GM12878 (cell line): ENCODE results near the gene KRI1. TPM values are rescaled to one million over a fixed set of nuclear protein-coding genes. Genes with fewer than 3 reads are reported as not detected.

Experiments
- ATAC-seq: fragments of 200-7000 bp; cut with Tn5 transposase; 3 replicates; pipeline ENCODE4 v1.9.1; 2020; ENCODE audit warnings: mild to moderate bottlenecking, moderate library complexity
- BruUV-seq: library from RNA; stranded (reverse); fragments of 400-500 nt; replicated peaks from 2 replicates; lab custom pipeline; 2021; lab: Mats Ljungman, UMichigan
- CTCF ChIA-PET: fragments of 300-600 bp; sonication (Branson Sonifier 250); formaldehyde crosslinking; extraction: SDS; loops from one replicate; lab custom pipeline; 2021; ENCODE audit warnings: inconsistent platforms; lab: Yijun Ruan, JAX
- POLR2A ChIA-PET: fragments of 350-600 bp; formaldehyde crosslinking; extraction: SDS; loops from one replicate; lab custom pipeline; 2021; ENCODE audit warnings: inconsistent platforms; lab: Charles Lee
- RAD21 ChIA-PET: fragments of 300-600 bp; sonication (Branson Sonifier 250); formaldehyde crosslinking; loops from one replicate; lab custom pipeline; 2023; ENCODE audit warnings: antibody characterized with exemption; ENCODE audit not compliant: unreplicated experiment; lab: Charles Lee
- SMC1A ChIA-PET: fragments of 300-600 bp; sonication (Branson Sonifier 250); formaldehyde crosslinking; loops from one replicate; lab custom pipeline; 2023; ENCODE audit not compliant: unreplicated experiment, uncharacterized antibody; lab: Charles Lee
- DNase-seq: peaks from one replicate; pipeline ENCODE4 v3.0.0-alpha.2; 2011; ENCODE audit warnings: low read depth, low spot score
- FAIRE-seq: peaks from 3 replicates; lab custom pipeline; 2011; peaks lifted over from hg19 to GRCh38; lab: Jason Lieb, UNC
- H2AFZ ChIP-seq: 2 replicates; pipeline ENCODE4 v1.6.0; 2011; ENCODE audit warnings: low read depth, low read length, control low read depth; ENCODE audit not compliant: control insufficient read depth
- H3K27ac ChIP-seq: 2 replicates; pipeline ENCODE4 v1.5.1; 2011; ENCODE audit warnings: control low read depth; ENCODE audit not compliant: control insufficient read depth, insufficient read depth
- H3K27me3 ChIP-seq, 2 experiments: replicated peaks in 1 of 2; 2 replicates each; pipeline versions ENCODE4 v1.6.0 to v1.6.1; 2011; ENCODE audit warnings: low read length in 1 of 2; ENCODE audit not compliant: control insufficient read depth in 2 of 2, insufficient read depth in 2 of 2
- H3K36me3 ChIP-seq, 2 experiments: 2 replicates each; pipeline ENCODE4 v1.5.1; 2011; ENCODE audit warnings: low read length in 1 of 2; ENCODE audit not compliant: control insufficient read depth in 2 of 2, insufficient read depth in 2 of 2
- H3K4me1 ChIP-seq: 2 replicates; pipeline ENCODE4 v1.6.1; 2011; ENCODE audit warnings: mild to moderate bottlenecking, low read length, moderate library complexity, mixed read lengths; ENCODE audit not compliant: control insufficient read depth, insufficient read depth
- H3K4me2 ChIP-seq: 2 replicates; pipeline ENCODE4 v1.6.0; 2011; ENCODE audit warnings: control low read depth; ENCODE audit not compliant: control insufficient read depth, insufficient read depth
- H3K4me3 ChIP-seq: fragments of 200-600 bp; sonication (generic); 2 replicates; pipeline ENCODE4 v1.5.1; 2016
- H3K79me2 ChIP-seq: 2 replicates; pipeline ENCODE4 v1.6.0; 2011; ENCODE audit warnings: low read length; ENCODE audit not compliant: control insufficient read depth, insufficient read depth
- H3K9ac ChIP-seq: 2 replicates; pipeline ENCODE4 v1.8.0; 2011; ENCODE audit warnings: low read length, control low read depth, mixed read lengths; ENCODE audit not compliant: control insufficient read depth, insufficient read depth
- H3K9me3 ChIP-seq: replicated peaks from 3 replicates; pipeline ENCODE4 v1.5.1; 2011; ENCODE audit warnings: mild to moderate bottlenecking, low read length; ENCODE audit not compliant: control insufficient read depth, insufficient read depth
- H4K20me1 ChIP-seq: 2 replicates; pipeline ENCODE4 v1.6.0; 2011; ENCODE audit not compliant: control insufficient read depth, insufficient read depth
- ATF3 ChIP-seq: IDR thresholded peaks from 2 replicates; pipeline ENCODE4 v1.6.1; 2011; ENCODE audit warnings: low read depth, mild to moderate bottlenecking, low read length, moderate library complexity, borderline replicate concordance; ENCODE audit errors: extremely low read depth
- CREM ChIP-seq: IDR thresholded peaks from 2 replicates; pipeline ENCODE4 v1.6.1; 2014; ENCODE audit warnings: antibody characterized with exemption, low read depth
- FOXK2 ChIP-seq: fragments of 450-650 bp; IDR thresholded peaks from 2 replicates; pipeline ENCODE4 v1.6.1; 2017; ENCODE audit warnings: mild to moderate bottlenecking, moderate library complexity
- KAT2A ChIP-seq: conservative IDR thresholded peaks from 2 replicates; pipeline ENCODE4 v1.6.1; 2011; ENCODE audit warnings: low read depth, low read length; ENCODE audit not compliant: control insufficient read depth
- MAX ChIP-seq: IDR thresholded peaks from 2 replicates; pipeline ENCODE4 v1.6.1; 2012; ENCODE audit warnings: low read depth, low read length, improper control_type of control experiment
- MTA3 ChIP-seq: IDR thresholded peaks from 2 replicates; pipeline ENCODE4 v1.6.1; 2012; ENCODE audit warnings: low read length, inconsistent platforms, borderline replicate concordance
- PAX5 ChIP-seq: IDR thresholded peaks from 2 replicates; pipeline ENCODE4 v1.6.1; 2011; ENCODE audit warnings: low read depth, low read length, borderline replicate concordance
- PAX8 ChIP-seq: fragments of 450-650 bp; IDR thresholded peaks from 2 replicates; pipeline ENCODE4 v1.6.1; 2017; ENCODE audit warnings: mild to moderate bottlenecking, moderate library complexity
- RCOR1 ChIP-seq: conservative IDR thresholded peaks from 2 replicates; pipeline ENCODE4 v1.6.1; 2012; ENCODE audit warnings: low read depth, low read length, improper control_type of control experiment
- RELB ChIP-seq: fragments of 450-650 bp; IDR thresholded peaks from 2 replicates; pipeline ENCODE4 v1.6.1; 2017; ENCODE audit warnings: low read depth, mild to moderate bottlenecking, moderate library complexity
- SREBF2 ChIP-seq: IDR thresholded peaks from 2 replicates; pipeline ENCODE4 v1.6.1; 2012; ENCODE audit warnings: mild to moderate bottlenecking, low read length
- STAT3 ChIP-seq: IDR thresholded peaks from 2 replicates; pipeline ENCODE4 v1.6.1; 2011; ENCODE audit warnings: low read depth, low read length, improper control_type of control experiment
- TCF12 ChIP-seq: IDR thresholded peaks from 2 replicates; pipeline ENCODE4 v1.6.1; 2011; ENCODE audit warnings: low read depth, mild to moderate bottlenecking, low read length
- ZBED1 ChIP-seq: IDR thresholded peaks from 2 replicates; pipeline ENCODE4 v1.6.1; 2016; ENCODE audit warnings: borderline replicate concordance
- ZBTB4 ChIP-seq: fragments of 450-650 bp; formaldehyde crosslinking; IDR thresholded peaks from 2 replicates; pipeline ENCODE4 v1.4.0; 2022; ENCODE audit warnings: mild to moderate bottlenecking, moderate library complexity
- ZNF384 ChIP-seq: IDR thresholded peaks from 2 replicates; pipeline ENCODE4 v1.6.1; 2012; ENCODE audit warnings: low read depth, mild to moderate bottlenecking, low read length, improper control_type of control experiment, borderline replicate concordance
- WGBS: methylation state at CpG from one replicate; pipeline ENCODE4 v1.1.6; 2016; ENCODE audit warnings: low lambda C conversion rate; ENCODE audit not compliant: insufficient replicate concordance, insufficient coverage; ENCODE audit errors: missing lambda C conversion rate; 5-methylcytosine and 5-hydroxymethylcytosine counted together
- in situ Hi-C: fragments of 300-500 bp; cut with MboI; formaldehyde crosslinking; loops from 9 replicates; pipeline ENCODE4 v1.14.3; 2018; ENCODE audit warnings: mixed read lengths
- intact Hi-C: fragments of 100-400 bp; cut with micrococcal nuclease; formaldehyde crosslinking; loops from one replicate; pipeline ENCODE4 v1.14.2; 2022; ENCODE audit not compliant: unreplicated experiment
- polyA plus RNA-seq, 11 experiments: library from polyadenylated mRNA; depleted of rRNA in 4 of 11; unstranded in 6 of 11; stranded (reverse) in 5 of 11; fragments of >200 nt; fragmentation: Nextera tagmentation in 4 of 11; fragmentation: Illumina TruSeq in 1 of 11; extraction: Ambion mirVana in 4 of 11; extraction: Trizol in 1 of 11; gene quantifications; 1 replicate in 1 of 11; 2 replicates in 10 of 11; pipeline versions ENCODE4 v1.2.1 to v1.2.3, GENCODE V29; 2011 to 2016; ENCODE audit warnings: inconsistent platforms in 2 of 11, missing spikeins in 2 of 11, low read depth in 1 of 11
- total RNA-seq, 4 experiments: library from RNA; depleted of rRNA in 3 of 4; stranded (reverse); fragments of >200 nt in 3 of 4; fragmentation: Illumina TruSeq in 1 of 4; extraction: Trizol in 1 of 4; gene quantifications; 2 replicates each; pipeline versions ENCODE4 v1.2.1 to v1.2.3, GENCODE V29; 2013 to 2021

KRI1 gene
- total and polyA plus RNA-seq, 10 of the 15 experiments (the other 5 are each of a cell fraction or from before 2014, with no cell fraction given) = 0.98 to 42.5 (median 24.7) TPM

DNA sequence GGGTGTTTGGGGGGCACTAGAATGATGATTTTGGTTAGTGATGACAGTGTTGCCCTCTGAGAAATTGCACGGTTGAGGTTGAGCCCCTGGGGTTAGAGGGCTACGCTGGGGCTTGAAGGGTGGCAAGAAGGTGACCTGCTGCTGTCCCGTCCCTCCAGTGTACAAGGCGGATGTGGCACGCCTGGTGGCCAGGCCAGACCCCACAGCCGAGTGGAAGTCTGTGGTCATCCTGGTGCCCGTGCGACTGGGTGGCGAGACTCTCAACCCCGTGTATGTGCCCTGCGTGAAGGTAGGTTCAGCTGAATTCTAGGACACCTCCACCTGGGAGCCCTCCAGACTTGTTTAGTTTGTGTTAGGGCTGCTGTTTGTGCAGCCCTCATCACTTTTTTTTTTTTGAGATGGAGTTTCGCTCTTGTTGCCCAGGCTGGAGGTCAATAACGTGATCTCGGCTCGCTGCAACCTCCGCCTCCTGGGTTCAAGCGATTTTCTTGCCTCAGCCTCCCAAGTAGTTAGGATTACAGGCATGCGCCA is 17.0 kb downstream of the KRI1 start (continued):
- no peak for TF ChIP-seq ZBTB4 (CRISPR knock-in tag)
- TF ChIP-seq FOXK2 = no peak
- no peak for TF ChIP-seq RELB
- no peak for TF ChIP-seq STAT3
- TF ChIP-seq KAT2A = no peak
- TF ChIP-seq PAX8 = no peak
- TF ChIP-seq, all 136 proteins: peak for 0

GRCh38 chr19:10546817-10547216 is 19.0 kb downstream of the KRI1 start:
- intact Hi-C loops (no loop called here), in situ Hi-C loops (no loop called here)
- ChIA-PET RAD21 (no interaction called here), SMC1A (no interaction called here), POLR2A (interaction anchor here (0.7 to 1.2 kb wide), 2 partner anchors 20 to 35 kb away, joined by 4 to 9 read pairs; no protein-coding TSS in a partner anchor), CTCF (interaction anchor here (1.3 kb wide), 1 partner anchor 39 kb away, joined by 3 read pairs; no protein-coding TSS in a partner anchor)
- no peak overlapping the region for H2AFZ ChIP-seq
- peaks cover 3 to 5% of the 10 kb centered on the region in 2 experiments for H3K36me3 ChIP-seq
- FAIRE-seq (no peak), DNase-seq (no peak), ATAC-seq (no peak)
- no peaks in the 10 kb centered on the region for H3K27me3 ChIP-seq
- no peaks in the 10 kb centered on the region for H3K9me3 ChIP-seq
- no peak overlapping the region for H3K27ac ChIP-seq
- TSS peak; percentile 66 for BruUV-seq
- H3K4me3 ChIP-seq = no peak overlapping the region
- 96% methylated on average over 17 of the region's 17 CpGs for WGBS
- H3K4me2 ChIP-seq = no peak overlapping the region
- H3K9ac ChIP-seq = no peak overlapping the region
- no peaks in the 10 kb centered on the region for H4K20me1 ChIP-seq
- peaks cover 11% of the 10 kb centered on the region for H3K79me2 ChIP-seq
- H3K4me1 ChIP-seq = peaks cover 21% of the 10 kb centered on the region
- no peak for TF ChIP-seq ZBED1
- TF ChIP-seq SREBF2 = no peak
- no peak for TF ChIP-seq CREM
- no peak for TF ChIP-seq PAX5
- no peak for TF ChIP-seq RCOR1
- TF ChIP-seq TCF12 = no peak
- no peak for TF ChIP-seq MAX
- no peak for TF ChIP-seq KAT2A
- no peak for TF ChIP-seq ZNF384
- no peak for TF ChIP-seq ATF3
- no peak for TF ChIP-seq MTA3
